Heart left ventricle (tissue), 16 donors: ENCODE measurements around the gene MYOC. TPM values are rescaled to one million over a fixed set of nuclear protein-coding genes. Genes with fewer than 3 reads are reported as not detected.

ENCODE experiments used
- ATAC-seq, 4 donors: fragments of 200-7000 bp; cut with Tn5 transposase; one replicate each; pipeline ENCODE4 v1.9.1; 2020 to 2022; ENCODE audit warnings: moderate library complexity in 4 of 4, mild to moderate bottlenecking in 3 of 4, moderate number of reproducible peaks in 1 of 4
- DNase-seq, 5 donors: peaks; one replicate each; pipeline ENCODE4 v3.0.0-alpha.2; 2020
- H3K27ac ChIP-seq, 12 donors: fragments of 200-600 bp; sonication (generic) in 4 of 12; one replicate each; pipeline versions ENCODE4 v1.5.0 to v1.8.0; 2016 to 2022; ENCODE audit warnings: mild to moderate bottlenecking in 2 of 12
- H3K27me3 ChIP-seq, 9 donors: fragments of 200-600 bp; sonication (generic) in 2 of 9; one replicate each; pipeline versions ENCODE4 v1.5.1 to v1.8.0; 2016 to 2022; ENCODE audit warnings: mild to moderate bottlenecking in 3 of 9
- H3K36me3 ChIP-seq, 9 donors: fragments of 200-600 bp; sonication (generic) in 2 of 9; one replicate each; pipeline versions ENCODE4 v1.5.0 to v1.8.0; 2018 to 2022; ENCODE audit warnings: mild to moderate bottlenecking in 2 of 9
- H3K4me1 ChIP-seq, 12 donors: fragments of 200-600 bp; sonication (generic) in 4 of 12; one replicate each; pipeline versions ENCODE4 v1.5.0 to v1.8.0; 2016 to 2022; ENCODE audit warnings: mild to moderate bottlenecking in 3 of 12
- H3K4me3 ChIP-seq, 12 donors: fragments of 200-600 bp; sonication (generic) in 4 of 12; one replicate each; pipeline versions ENCODE4 v1.5.0 to v1.8.0; 2017 to 2022; ENCODE audit warnings: mild to moderate bottlenecking in 9 of 12, moderate library complexity in 4 of 12
- H3K9me3 ChIP-seq, 12 donors: fragments of 200-600 bp; sonication (generic) in 4 of 12; one replicate each; pipeline versions ENCODE4 v1.5.0 to v1.8.0; 2016 to 2022; ENCODE audit warnings: mild to moderate bottlenecking in 1 of 12
- CTCF ChIP-seq, 12 donors: fragments of 200-600 bp; sonication (generic) in 4 of 12; IDR thresholded peaks; one replicate each; pipeline versions ENCODE4 v1.5.0 to v1.8.0; 2018 to 2022; ENCODE audit warnings: antibody characterized with exemption in 12 of 12, mild to moderate bottlenecking in 5 of 12
- POLR2A ChIP-seq, 2 donors: fragments of 450-650 bp; IDR thresholded peaks; one replicate each; pipeline ENCODE4 v1.6.1; 2017; ENCODE audit warnings: antibody characterized with exemption in 2 of 2, mild to moderate bottlenecking in 2 of 2, moderate library complexity in 2 of 2
- WGBS, 4 donors: extraction: QIAGEN DNeasy Blood & Tissue Kit in 2 of 4; methylation state at CpG; one replicate each; pipeline versions ENCODE4 v1.1.5 to v1.1.7; 2013 to 2018; 5-methylcytosine and 5-hydroxymethylcytosine counted together
- intact Hi-C, 10 donors: fragments of 100-400 bp; cut with DNase I; formaldehyde crosslinking; loops; one replicate each; pipeline versions ENCODE4 v1.11.1 to v1.14.2; 2022
- polyA plus RNA-seq, 2 donors: library from polyadenylated mRNA; stranded (reverse); fragments of 200-250 nt; gene quantifications; one replicate each; pipeline ENCODE4 v1.2.3, GENCODE V29; 2013
- total RNA-seq, 9 donors: library from RNA; depleted of rRNA in 2 of 9; stranded (reverse); fragments of >200 nt in 2 of 9; fragmentation: NEBNext Ultra II Directional in 3 of 9; extraction: Animal tissue kit (Norgen Biotek cat#: 25700) in 3 of 9; gene quantifications; one replicate each; pipeline versions ENCODE4 v1.1.0 to v1.2.4, GENCODE V29; 2016 to 2023
- donor health status: ischemic (EF 13 %, LVEDD 7.1; RV severe dilation, severe dysfunction).
- donor health status: healthy with polysubstance abuse.
- donor health status: DM: no; HTN: yes; CAD: no.
- donor health status: DM: no; HTN: no; CAD: no.
- donor health status: ischemic (EF 25% LVEDD 6.9; RV normal size, moderate dysfunction).
- donor health status: ischemic (EF 25% LVEDD 5.7; RV mildly dilated, moderate dysfunction).
- donor health status: healthy.
- donor health status: DM: yes; HTN: yes; CAD: no.
- donor health status: ischemic (EF 35%, LVEDD 5.7; RV mildly dilated, moderate dysfunction).
- donor health status: nonischemic (EF 11% LVEDD 7.7; RV severe dilation, severe dysfunction).
- donor health status: DM: yes; HTN: yes; CAD: no.
- donor health status: PGD.
- donor health status: ischemic (EF 29% LVEDD 5.4; RV normal size, mild dysfunction).
- donor health status: nonischemic (EF 23%, LVEDD 6.1; RV moderate dilation, normal function).

The MYOC gene
- total and polyA plus RNA-seq, 11 donors = 0.49 to 12.4 (median 2.3) TPM

- Histone ChIP-seq H3K9me3 (no peaks in the 10 kb centered on the region), H3K4me3 (no peak overlapping the region), H3K36me3 (no peaks in the 10 kb centered on the region), H3K27me3 (no peaks in the 10 kb centered on the region), H3K27ac (no peak overlapping the region), H3K4me1 (peaks cover 0 to 31% (median 5%) of the 10 kb centered on the region in 12 donors)
- no peak for TF ChIP-seq CTCF (IDR thresholded peaks at IDR 0.05)
- TF ChIP-seq POLR2A (IDR thresholded peaks at IDR 0.05) = no peak
- no peak for ATAC-seq
- intact Hi-C loops = no loop called here
- 90 to 97% (median 95%) methylated on average over 5 of the region's 5 CpGs for WGBS, 4 donors
- no peak for DNase-seq
Observed at GRCh38 chr1:171668372-171668771, 15.9 kb upstream of the MYOC start.

GRCh38 chr1:171666114-171666769 is 13.8 kb upstream of the MYOC start:
- Histone ChIP-seq H3K27ac (peak overlapping the region in 8 of 12 donors; percentile 4 to 62 (median 34)), H3K27me3 (no peaks in the 10 kb centered on the region), H3K9me3 (no peaks in the 10 kb centered on the region), H3K4me1 (peaks cover 0 to 32% (median 5%) of the 10 kb centered on the region in 12 donors), H3K36me3 (no peaks in the 10 kb centered on the region), H3K4me3 (no peak overlapping the region)
- ATAC-seq (peak; percentile 81 to 94 (median 88)), DNase-seq (peak in 1 of 5 donors; percentile 46)
- WGBS, 4 donors = 63 to 80% (median 69%) methylated on average over 4 of the region's 4 CpGs
- no peak for TF ChIP-seq POLR2A (IDR thresholded peaks at IDR 0.05)
- no peak for TF ChIP-seq CTCF (IDR thresholded peaks at IDR 0.05)
- intact Hi-C loops = no loop called here

GRCh38 chr1:171664976-171665375 is 12.5 kb upstream of the MYOC start:
- no peaks in the 10 kb centered on the region for H3K36me3 ChIP-seq
- no peaks in the 10 kb centered on the region for H3K9me3 ChIP-seq
- H3K4me1 ChIP-seq = peaks cover 0 to 32% (median 5%) of the 10 kb centered on the region in 12 donors
- DNase-seq = no peak
- intact Hi-C loops = no loop called here
- H3K27ac ChIP-seq = peak overlapping the region in 2 of 12 donors; percentile 32 to 64
- no peak for ATAC-seq
- TF ChIP-seq CTCF (IDR thresholded peaks at IDR 0.05) (no peak), POLR2A (IDR thresholded peaks at IDR 0.05) (no peak)
- no peaks in the 10 kb centered on the region for H3K27me3 ChIP-seq
- no peak overlapping the region for H3K4me3 ChIP-seq

GRCh38 chr1:171663854-171664575 is 11.5 kb upstream of the MYOC start:
- Histone ChIP-seq H3K4me1 (peaks cover 0 to 32% (median 5%) of the 10 kb centered on the region in 12 donors), H3K4me3 (no peak overlapping the region), H3K27ac (peak overlapping the region in 9 of 12 donors; percentile 2 to 64 (median 50)), H3K27me3 (no peaks in the 10 kb centered on the region), H3K36me3 (no peaks in the 10 kb centered on the region), H3K9me3 (no peaks in the 10 kb centered on the region)
- 58 to 73% (median 63%) methylated on average over 4 of the region's 4 CpGs for WGBS, 4 donors
- ATAC-seq (peak in 1 of 4 donors; percentile 11), DNase-seq (no peak)
- TF ChIP-seq POLR2A (IDR thresholded peaks at IDR 0.05) = no peak
- no peak for TF ChIP-seq CTCF (IDR thresholded peaks at IDR 0.05)
- intact Hi-C loops = no loop called here
